Small intestine (tissue), 7 donors: ENCODE results near the gene RAP1A. TPM values are rescaled to one million over a fixed set of nuclear protein-coding genes. Genes with fewer than 3 reads are reported as not detected.

ENCODE experiments used
- DNase-seq, 2 donors: peaks; one replicate each; pipeline versions ENCODE4 v3.0.0 to v3.0.0-alpha.2; 2013
- FAIRE-seq: peaks from 2 replicates; lab custom pipeline; 2012; peaks lifted over from hg19 to GRCh38; lab: Jason Lieb, UNC
- H3K27ac ChIP-seq, 3 donors: one replicate each; pipeline ENCODE4 v1.5.1; 2013; ENCODE audit warnings: low read length in 2 of 3, mild to moderate bottlenecking in 2 of 3, control low read depth in 1 of 3, inconsistent platforms in 1 of 3, low read depth in 1 of 3, moderate library complexity in 1 of 3
- H3K27me3 ChIP-seq, 3 donors: one replicate each; pipeline ENCODE4 v1.6.1; 2013; ENCODE audit warnings: low read length in 3 of 3, inconsistent platforms in 1 of 3; ENCODE audit not compliant: control insufficient read depth in 3 of 3, insufficient read depth in 3 of 3
- H3K36me3 ChIP-seq, 3 donors: one replicate each; pipeline ENCODE4 v1.6.1; 2013; ENCODE audit warnings: low read length in 3 of 3, inconsistent platforms in 1 of 3, low read depth in 1 of 3, mild to moderate bottlenecking in 1 of 3, moderate library complexity in 1 of 3; ENCODE audit not compliant: control insufficient read depth in 3 of 3, insufficient read depth in 2 of 3
- H3K4me1 ChIP-seq, 3 donors: one replicate each; pipeline ENCODE4 v1.6.1; 2013; ENCODE audit warnings: low read length in 2 of 3, inconsistent platforms in 1 of 3, low read depth in 1 of 3, mild to moderate bottlenecking in 1 of 3, moderate library complexity in 1 of 3; ENCODE audit not compliant: control insufficient read depth in 3 of 3, insufficient read depth in 2 of 3
- H3K4me3 ChIP-seq, 3 donors: one replicate each; pipeline ENCODE4 v1.5.1; 2013; ENCODE audit warnings: low read length in 3 of 3, control low read depth in 1 of 3, inconsistent platforms in 1 of 3, low read depth in 1 of 3, mild to moderate bottlenecking in 1 of 3, moderate library complexity in 1 of 3
- H3K9me3 ChIP-seq, 2 donors: one replicate each; pipeline ENCODE4 v1.6.1; 2013; ENCODE audit warnings: low read depth in 1 of 2, low read length in 1 of 2; ENCODE audit not compliant: control insufficient read depth in 2 of 2, insufficient read depth in 1 of 2
- WGBS, 3 donors: extraction: QIAGEN DNeasy Blood & Tissue Kit; methylation state at CpG; one replicate each; pipeline ENCODE4 v1.1.7; 2013; 5-methylcytosine and 5-hydroxymethylcytosine counted together
- polyA plus RNA-seq, 4 donors: library from polyadenylated mRNA; stranded (reverse) in 3 of 4; unstranded in 1 of 4; fragments of 200-250 nt in 3 of 4; fragments of 120-200 nt in 1 of 4; gene quantifications; one replicate each; pipeline versions ENCODE4 v1.2.1 to v1.2.3, GENCODE V29; 2013
- donor health status: healthy with polysubstance abuse.
- donor health status: control.
- donor health status: control.
- donor health status: Bipolar disorder and iron deficiency.
- donor health status: healthy.

Gene RAP1A
- polyA plus RNA-seq, 4 donors, result 75.4 to 150 (median 92.7) TPM

- FAIRE-seq, result no peak
- H3K27ac ChIP-seq, result no peak overlapping the region
- H3K4me1 ChIP-seq, result no peaks in the 10 kb centered on the region
- H3K9me3 ChIP-seq, result no peaks in the 10 kb centered on the region
- H3K4me3 ChIP-seq, result no peak overlapping the region
- peak; percentile 42 to 47 for DNase-seq
- peaks cover 11 to 15% (median 13%) of the 10 kb centered on the region in 3 donors for H3K36me3 ChIP-seq
- no peaks in the 10 kb centered on the region for H3K27me3 ChIP-seq
Observed at GRCh38 chr1:111704776-111705175, 85.2 kb downstream of the RAP1A start.

- FAIRE-seq (no peak), DNase-seq (no peak)
- 69 to 82% (median 70%) methylated on average over 3 of the region's 3 CpGs for WGBS, 3 donors
- H3K4me3 ChIP-seq, result no peak overlapping the region
- peaks cover 8 to 15% (median 10%) of the 10 kb centered on the region in 3 donors for H3K36me3 ChIP-seq
- H3K27ac ChIP-seq, result peak overlapping the region in 1 of 3 donors; percentile 62
- no peaks in the 10 kb centered on the region for H3K4me1 ChIP-seq
- H3K27me3 ChIP-seq, result no peaks in the 10 kb centered on the region
- H3K9me3 ChIP-seq, result no peaks in the 10 kb centered on the region
Observed at GRCh38 chr1:111705841-111706240, 86.3 kb downstream of the RAP1A start.

GRCh38 chr1:111706921-111707320 is 87.3 kb downstream of the RAP1A start:
- Histone ChIP-seq H3K27ac (no peak overlapping the region), H3K9me3 (no peaks in the 10 kb centered on the region), H3K36me3 (peaks cover 4 to 17% (median 5%) of the 10 kb centered on the region in 3 donors), H3K4me1 (no peaks in the 10 kb centered on the region), H3K4me3 (no peak overlapping the region), H3K27me3 (no peaks in the 10 kb centered on the region)
- FAIRE-seq, result no peak
- WGBS, 3 donors, result 62 to 86% (median 66%) methylated on average over 2 of the region's 2 CpGs
- DNase-seq, result no peak

GRCh38 chr1:111707906-111708305 is 88.3 kb downstream of the RAP1A start:
- H3K27ac ChIP-seq, result no peak overlapping the region
- no peak for DNase-seq
- H3K9me3 ChIP-seq, result no peaks in the 10 kb centered on the region
- H3K4me3 ChIP-seq, result no peak overlapping the region
- peaks cover 4 to 14% (median 5%) of the 10 kb centered on the region in 3 donors for H3K36me3 ChIP-seq
- H3K27me3 ChIP-seq, result no peaks in the 10 kb centered on the region
- no peak for FAIRE-seq
- 71 to 80% (median 75%) methylated on average over 9 of the region's 9 CpGs for WGBS, 3 donors
- H3K4me1 ChIP-seq, result no peaks in the 10 kb centered on the region

DNA sequence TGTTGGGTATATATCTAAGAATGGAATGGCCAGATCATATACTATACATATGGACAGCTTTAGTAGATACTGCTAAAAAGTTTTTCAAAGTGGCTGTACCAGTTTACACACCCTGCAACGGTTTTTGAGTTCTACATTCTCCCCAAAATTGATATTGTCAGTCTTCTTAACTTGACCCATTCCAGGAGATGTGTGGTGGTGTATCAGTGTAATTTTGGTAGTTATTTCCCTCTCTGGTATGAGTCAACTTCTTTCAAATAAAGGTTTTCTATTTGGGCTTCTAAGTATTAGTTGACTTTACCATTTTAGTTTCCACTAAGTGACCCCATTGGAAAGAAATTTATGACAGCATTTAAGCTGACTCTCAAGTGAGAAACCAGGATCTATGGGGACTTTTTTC is 90.4 kb downstream of the RAP1A start:
- 37 to 62% (median 57%) methylated on average over 1 of the region's 1 CpG for WGBS, 3 donors
- no peaks in the 10 kb centered on the region for H3K27me3 ChIP-seq
- no peak overlapping the region for H3K27ac ChIP-seq
- no peaks in the 10 kb centered on the region for H3K4me1 ChIP-seq
- peaks cover 2 to 11% (median 3%) of the 10 kb centered on the region in 3 donors for H3K36me3 ChIP-seq
- no peak for FAIRE-seq
- no peak for DNase-seq
- H3K4me3 ChIP-seq, result no peak overlapping the region
- H3K9me3 ChIP-seq, result no peaks in the 10 kb centered on the region

DNA sequence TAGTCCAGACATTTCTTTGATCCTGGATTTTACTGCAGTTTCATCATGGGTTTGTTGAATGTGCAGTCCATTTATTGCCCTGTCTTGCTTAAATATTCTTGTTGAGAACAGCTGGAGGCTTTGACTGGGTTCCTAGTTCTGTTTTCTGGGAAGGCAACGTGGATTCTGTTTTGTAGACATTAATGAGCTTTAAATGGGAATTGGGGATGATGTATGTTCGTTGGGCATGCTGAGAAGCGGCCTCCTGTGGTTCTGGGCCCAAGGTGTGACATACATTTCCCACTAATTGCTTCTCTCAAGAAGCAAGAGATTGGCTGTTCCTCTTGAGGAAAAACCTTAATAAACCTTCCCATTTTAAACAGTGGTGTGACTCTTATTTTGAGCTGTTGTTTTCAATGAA is 96.7 kb downstream of the RAP1A start:
- no peak overlapping the region for H3K4me3 ChIP-seq
- FAIRE-seq, result no peak
- 76 to 85% (median 83%) methylated on average over 3 of the region's 3 CpGs for WGBS, 3 donors

DNA sequence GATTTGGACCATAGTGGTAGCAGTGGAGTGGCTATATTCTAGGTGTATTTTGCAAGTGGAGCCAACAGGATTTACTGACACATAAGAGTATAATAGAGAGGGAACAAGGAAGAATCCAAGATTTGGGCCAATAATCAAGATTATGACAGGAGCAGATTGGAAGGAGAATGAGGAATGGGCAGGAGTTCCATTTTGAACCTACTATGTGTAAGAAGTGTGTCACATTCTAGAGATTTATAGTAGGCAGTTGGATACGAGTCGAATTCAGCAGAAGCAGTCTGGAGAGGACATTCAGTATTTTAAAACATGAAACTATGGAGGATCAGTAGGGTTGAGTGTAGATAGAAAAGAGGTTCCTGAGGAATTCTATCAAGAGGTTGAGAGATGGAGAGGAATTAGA is 97.9 kb downstream of the RAP1A start:
- 95 to 99% (median 96%) methylated on average over 2 of the region's 2 CpGs for WGBS, 3 donors
- Histone ChIP-seq H3K4me1 (no peaks in the 10 kb centered on the region), H3K27ac (no peak overlapping the region), H3K4me3 (no peak overlapping the region), H3K27me3 (no peaks in the 10 kb centered on the region), H3K36me3 (peaks cover 0 to 3% (median 2%) of the 10 kb centered on the region in 3 donors), H3K9me3 (no peaks in the 10 kb centered on the region)
- DNase-seq (no peak), FAIRE-seq (no peak)

More for the DNA sequence above, 96.7 kb downstream of the RAP1A start:
- Histone ChIP-seq H3K4me1 (no peaks in the 10 kb centered on the region), H3K36me3 (peaks cover 0 to 3% (median 2%) of the 10 kb centered on the region in 3 donors), H3K27me3 (no peaks in the 10 kb centered on the region), H3K27ac (no peak overlapping the region), H3K9me3 (no peaks in the 10 kb centered on the region)
- DNase-seq, result no peak

DNA sequence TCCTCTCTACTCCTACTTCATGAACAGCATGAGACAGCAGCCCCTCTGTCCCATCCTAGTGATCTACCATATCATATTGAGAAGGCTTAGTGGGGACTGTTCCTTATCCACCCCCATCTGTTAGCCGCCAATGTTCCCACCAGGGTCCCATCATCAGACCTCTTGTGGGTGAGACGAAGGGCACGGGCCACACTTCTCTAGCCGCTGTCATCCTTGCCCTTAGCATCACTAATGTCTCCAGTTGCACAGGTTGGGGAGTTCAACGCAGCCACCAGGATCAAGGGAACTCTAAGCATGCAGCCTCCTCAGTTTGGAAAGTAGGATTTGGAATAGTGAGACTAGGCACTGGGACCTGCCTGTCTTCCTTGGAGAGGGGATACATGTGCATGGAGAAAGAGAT is 99.5 kb downstream of the RAP1A start:
- WGBS, 3 donors, result 96% methylated on average over 5 of the region's 5 CpGs
- no peaks in the 10 kb centered on the region for H3K4me1 ChIP-seq
- H3K36me3 ChIP-seq, result peaks cover 0 to 3% (median 2%) of the 10 kb centered on the region in 3 donors
- no peaks in the 10 kb centered on the region for H3K9me3 ChIP-seq
- no peak for DNase-seq
- FAIRE-seq, result no peak
- H3K4me3 ChIP-seq, result no peak overlapping the region
- no peak overlapping the region for H3K27ac ChIP-seq
- H3K27me3 ChIP-seq, result no peaks in the 10 kb centered on the region

DNA sequence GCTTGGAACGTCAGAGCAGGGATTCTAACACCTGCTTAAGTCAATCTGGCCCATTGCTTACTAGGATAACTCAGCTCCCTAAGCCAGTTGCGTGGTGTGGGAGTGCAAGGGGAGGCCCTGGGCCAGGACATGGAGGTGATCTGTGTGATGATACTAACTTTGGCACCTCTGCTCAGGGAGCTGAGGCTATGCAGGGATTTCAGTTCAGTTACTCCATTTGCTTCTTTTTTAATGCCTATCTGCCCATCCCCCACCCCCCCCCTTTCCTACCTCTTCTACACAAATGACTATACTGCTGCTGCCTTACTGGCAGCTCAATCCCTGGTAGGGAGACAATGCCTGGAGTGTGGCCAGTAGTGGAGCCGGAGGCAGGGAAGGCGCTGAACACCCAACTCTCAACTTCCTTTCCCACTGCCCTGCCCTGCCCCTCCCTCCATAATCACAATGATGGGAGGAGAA is 100.1 kb downstream of the RAP1A start:
- WGBS, 3 donors, result 53 to 67% (median 58%) methylated on average over 4 of the region's 4 CpGs
- Histone ChIP-seq H3K27ac (no peak overlapping the region), H3K4me3 (no peak overlapping the region), H3K4me1 (no peaks in the 10 kb centered on the region), H3K27me3 (no peaks in the 10 kb centered on the region), H3K9me3 (no peaks in the 10 kb centered on the region), H3K36me3 (peaks cover 0 to 3% (median 2%) of the 10 kb centered on the region in 3 donors)
- no peak for DNase-seq
- FAIRE-seq, result no peak
